GM12878 (cell line): ENCODE data around the gene TMEM235. TPM values are rescaled to one million over a fixed set of nuclear protein-coding genes. Genes with fewer than 3 reads are reported as not detected.

Experiments
- CBX3 ChIP-seq: fragments of 200-600 bp; sonication (generic); IDR thresholded peaks from 2 replicates; pipeline ENCODE4 v1.6.1; 2016; ENCODE audit warnings: low read depth, borderline replicate concordance
- IRF4 ChIP-seq: IDR thresholded peaks from 2 replicates; pipeline ENCODE4 v1.6.1; 2011; ENCODE audit warnings: low read depth, low read length
- KDM1A ChIP-seq: fragments of 200-600 bp; sonication (generic); IDR thresholded peaks from 2 replicates; pipeline ENCODE4 v1.6.1; 2016; ENCODE audit warnings: borderline replicate concordance
- NBN ChIP-seq: fragments of 450-650 bp; IDR thresholded peaks from 2 replicates; pipeline ENCODE4 v1.6.1; 2016
- NFYB ChIP-seq: IDR thresholded peaks from 2 replicates; pipeline ENCODE4 v1.6.1; 2011; ENCODE audit warnings: low read depth, mild to moderate bottlenecking, low read length, improper control_type of control experiment, moderate library complexity; ENCODE audit not compliant: insufficient read depth
- NR2C1 ChIP-seq: fragments of 450-650 bp; IDR thresholded peaks from 2 replicates; pipeline ENCODE4 v1.6.1; 2017; ENCODE audit warnings: antibody characterized with exemption, mild to moderate bottlenecking, moderate library complexity
- NR2F1 ChIP-seq: fragments of 450-650 bp; conservative IDR thresholded peaks from 2 replicates; pipeline ENCODE4 v1.6.1; 2017; ENCODE audit warnings: mild to moderate bottlenecking
- NRF1 ChIP-seq: conservative IDR thresholded peaks from 2 replicates; pipeline ENCODE4 v1.6.1; 2011; ENCODE audit warnings: mild to moderate bottlenecking, low read depth, low read length, improper control_type of control experiment
- PAX5 ChIP-seq: IDR thresholded peaks from 2 replicates; pipeline ENCODE4 v1.6.1; 2011; ENCODE audit warnings: low read depth, low read length, borderline replicate concordance
- RB1 ChIP-seq: fragments of 450-650 bp; formaldehyde crosslinking; IDR thresholded peaks from 2 replicates; pipeline ENCODE4 v1.6.1; 2017; ENCODE audit warnings: mild to moderate bottlenecking, borderline replicate concordance
- RFX5 ChIP-seq: IDR thresholded peaks from 2 replicates; pipeline ENCODE4 v1.6.1; 2011; ENCODE audit warnings: low read depth, low read length, improper control_type of control experiment
- RUNX3 ChIP-seq: IDR thresholded peaks from 2 replicates; pipeline ENCODE4 v1.6.1; 2012; ENCODE audit warnings: low read length, inconsistent platforms
- SMAD5 ChIP-seq: IDR thresholded peaks from 2 replicates; pipeline ENCODE4 v1.6.1; 2016; ENCODE audit warnings: antibody characterized with exemption, low read depth
- TARDBP ChIP-seq: IDR thresholded peaks from 2 replicates; pipeline ENCODE4 v1.6.1; 2016; ENCODE audit warnings: borderline replicate concordance
- ZNF207 ChIP-seq: fragments of 450-650 bp; IDR thresholded peaks from 2 replicates; pipeline ENCODE4 v1.6.1; 2014; ENCODE audit warnings: antibody characterized with exemption, mild to moderate bottlenecking, borderline replicate concordance
- ZNF24 ChIP-seq: fragments of 450-650 bp; IDR thresholded peaks from 2 replicates; pipeline ENCODE4 v1.6.1; 2017; ENCODE audit warnings: antibody characterized with exemption, mild to moderate bottlenecking
- ZZZ3 ChIP-seq: IDR thresholded peaks from 2 replicates; pipeline ENCODE4 v1.6.1; 2011; ENCODE audit warnings: low read depth; ENCODE audit not compliant: control insufficient read depth, insufficient read length
- polyA plus RNA-seq, 11 experiments: library from polyadenylated mRNA; depleted of rRNA in 4 of 11; unstranded in 6 of 11; stranded (reverse) in 5 of 11; fragments of >200 nt; fragmentation: Nextera tagmentation in 4 of 11; fragmentation: Illumina TruSeq in 1 of 11; extraction: Ambion mirVana in 4 of 11; extraction: Trizol in 1 of 11; gene quantifications; 1 replicate in 1 of 11; 2 replicates in 10 of 11; pipeline versions ENCODE4 v1.2.1 to v1.2.3, GENCODE V29; 2011 to 2016; ENCODE audit warnings: inconsistent platforms in 2 of 11, missing spikeins in 2 of 11, low read depth in 1 of 11
- total RNA-seq, 4 experiments: library from RNA; depleted of rRNA in 3 of 4; stranded (reverse); fragments of >200 nt in 3 of 4; fragmentation: Illumina TruSeq in 1 of 4; extraction: Trizol in 1 of 4; gene quantifications; 2 replicates each; pipeline versions ENCODE4 v1.2.1 to v1.2.3, GENCODE V29; 2013 to 2021
- TF ChIP-seq, protein P1 (sequence below): fragments of 450-650 bp; IDR thresholded peaks from 2 replicates; pipeline ENCODE4 v1.6.1; 2017; ENCODE audit warnings: mild to moderate bottlenecking, low read depth, inconsistent platforms; ENCODE audit not compliant: poor library complexity, severe bottlenecking

The TMEM235 gene
- total and polyA plus RNA-seq, 10 of the 15 experiments (the other 5 are each of a cell fraction or from before 2014, with no cell fraction given) = not detected

GRCh38 chr17:78214016-78214705 lies 17.3 kb upstream of the TMEM235 start, which contains the start of gene BIRC5 (continued):
- TF ChIP-seq PAX5 = no peak
- TF ChIP-seq SMAD5 = no peak
- peak; percentile 45; the same call in 1 of the 2 replicates for TF ChIP-seq RB1
- no peak for TF ChIP-seq ZNF24
- TF ChIP-seq NFYB = no peak
- no peak for TF ChIP-seq ZZZ3
- peak; percentile 58; the same call in 1 of the 2 replicates for TF ChIP-seq NBN
- peak; percentile 86; the same call in 1 of the 2 replicates for TF ChIP-seq TARDBP
- peak; percentile 62; the same call in 1 of the 2 replicates for TF ChIP-seq NR2C1
- no peak for TF ChIP-seq RFX5
- peak; percentile 75; the same call in 1 of the 2 replicates for TF ChIP-seq ZNF207
- TF ChIP-seq CBX3 = no peak
- TF ChIP-seq NRF1 = no peak
- TF ChIP-seq, protein P1, sequence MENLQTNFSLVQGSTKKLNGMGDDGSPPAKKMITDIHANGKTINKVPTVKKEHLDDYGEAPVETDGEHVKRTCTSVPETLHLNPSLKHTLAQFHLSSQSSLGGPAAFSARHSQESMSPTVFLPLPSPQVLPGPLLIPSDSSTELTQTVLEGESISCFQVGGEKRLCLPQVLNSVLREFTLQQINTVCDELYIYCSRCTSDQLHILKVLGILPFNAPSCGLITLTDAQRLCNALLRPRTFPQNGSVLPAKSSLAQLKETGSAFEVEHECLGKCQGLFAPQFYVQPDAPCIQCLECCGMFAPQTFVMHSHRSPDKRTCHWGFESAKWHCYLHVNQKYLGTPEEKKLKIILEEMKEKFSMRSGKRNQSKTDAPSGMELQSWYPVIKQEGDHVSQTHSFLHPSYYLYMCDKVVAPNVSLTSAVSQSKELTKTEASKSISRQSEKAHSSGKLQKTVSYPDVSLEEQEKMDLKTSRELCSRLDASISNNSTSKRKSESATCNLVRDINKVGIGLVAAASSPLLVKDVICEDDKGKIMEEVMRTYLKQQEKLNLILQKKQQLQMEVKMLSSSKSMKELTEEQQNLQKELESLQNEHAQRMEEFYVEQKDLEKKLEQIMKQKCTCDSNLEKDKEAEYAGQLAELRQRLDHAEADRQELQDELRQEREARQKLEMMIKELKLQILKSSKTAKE = no peak
- TF ChIP-seq KDM1A = no peak
- TF ChIP-seq RUNX3 = peak; percentile 71
- TF ChIP-seq IRF4 = no peak
- 0 out of 2 replicates have a peak, but pooled peaks have one; percentile 39 for TF ChIP-seq NR2F1
